Erythroblast (primary cell): ENCODE data around the gene TPRN.

ENCODE experiments used
- GATA1 ChIP-seq: IDR thresholded peaks from 2 replicates; pipeline ENCODE4 v1.6.1; 2011; ENCODE audit warnings: low read depth, mild to moderate bottlenecking, control low read depth, low read length, moderate library complexity
- POLR2A ChIP-seq: IDR thresholded peaks from 2 replicates; pipeline ENCODE4 v1.6.1; 2011; ENCODE audit warnings: mild to moderate bottlenecking, low read length

DNA sequence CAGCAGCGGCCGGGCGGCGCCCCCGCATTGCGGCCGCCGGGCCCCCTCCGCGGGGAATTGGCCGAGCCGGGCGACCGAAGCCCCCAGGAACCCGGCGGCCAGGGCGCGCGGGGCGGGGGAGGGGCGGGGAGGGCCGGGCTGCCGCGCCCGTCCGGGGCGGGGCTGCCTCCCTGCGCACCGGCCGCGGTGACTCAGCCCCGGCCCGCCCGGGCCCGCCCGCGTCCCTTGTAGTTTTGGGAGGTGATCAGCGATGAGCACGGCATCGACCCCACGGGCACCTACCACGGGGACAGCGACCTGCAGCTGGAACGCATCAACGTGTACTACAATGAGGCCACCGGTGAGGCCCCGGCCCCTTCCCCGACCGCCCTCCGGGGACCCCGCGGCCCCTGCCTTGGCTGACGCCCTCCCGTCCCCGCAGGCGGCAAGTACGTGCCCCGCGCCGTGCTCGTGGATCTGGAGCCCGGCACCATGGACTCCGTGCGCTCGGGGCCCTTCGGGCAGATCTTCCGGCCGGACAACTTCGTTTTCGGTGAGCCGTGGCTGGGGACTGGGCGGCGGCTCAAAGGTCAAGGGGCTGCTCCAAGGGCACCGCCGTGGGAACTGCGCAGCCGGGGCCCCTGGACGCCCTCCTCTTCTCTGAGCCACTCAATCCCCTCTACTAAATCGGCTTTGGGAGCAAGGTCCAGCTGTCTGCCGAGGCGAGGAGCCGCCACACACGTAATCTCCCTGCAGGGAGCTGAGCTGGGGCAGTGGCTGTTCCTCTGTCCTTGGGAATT lies 41.1 kb upstream of the TPRN start:
- TF ChIP-seq POLR2A: no peak
- TF ChIP-seq GATA1: no peak
